ENCODE results near the gene ZFPM1.

DNA sequence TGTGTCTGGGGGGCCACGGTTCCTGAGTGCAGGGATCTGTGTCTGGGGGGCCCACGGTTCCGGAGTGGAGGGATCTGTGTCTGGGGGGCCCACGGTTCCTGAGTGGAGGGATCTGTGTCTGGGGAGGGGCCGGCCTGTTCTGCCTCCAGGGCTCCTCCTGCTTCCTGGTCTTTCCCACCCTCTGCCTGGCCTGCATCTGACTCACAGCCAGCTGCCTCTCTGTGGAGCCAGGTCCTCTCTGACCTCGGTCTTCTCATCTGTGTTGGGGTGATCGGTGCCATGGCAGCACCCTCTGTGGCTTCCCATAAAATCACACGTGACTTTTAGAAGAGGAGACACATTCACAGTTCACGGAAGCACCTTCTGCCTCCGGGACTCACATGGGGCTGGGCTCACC lies 50.3 kb downstream of the ZFPM1 start:
- TF ChIP-seq, protein P1, sequence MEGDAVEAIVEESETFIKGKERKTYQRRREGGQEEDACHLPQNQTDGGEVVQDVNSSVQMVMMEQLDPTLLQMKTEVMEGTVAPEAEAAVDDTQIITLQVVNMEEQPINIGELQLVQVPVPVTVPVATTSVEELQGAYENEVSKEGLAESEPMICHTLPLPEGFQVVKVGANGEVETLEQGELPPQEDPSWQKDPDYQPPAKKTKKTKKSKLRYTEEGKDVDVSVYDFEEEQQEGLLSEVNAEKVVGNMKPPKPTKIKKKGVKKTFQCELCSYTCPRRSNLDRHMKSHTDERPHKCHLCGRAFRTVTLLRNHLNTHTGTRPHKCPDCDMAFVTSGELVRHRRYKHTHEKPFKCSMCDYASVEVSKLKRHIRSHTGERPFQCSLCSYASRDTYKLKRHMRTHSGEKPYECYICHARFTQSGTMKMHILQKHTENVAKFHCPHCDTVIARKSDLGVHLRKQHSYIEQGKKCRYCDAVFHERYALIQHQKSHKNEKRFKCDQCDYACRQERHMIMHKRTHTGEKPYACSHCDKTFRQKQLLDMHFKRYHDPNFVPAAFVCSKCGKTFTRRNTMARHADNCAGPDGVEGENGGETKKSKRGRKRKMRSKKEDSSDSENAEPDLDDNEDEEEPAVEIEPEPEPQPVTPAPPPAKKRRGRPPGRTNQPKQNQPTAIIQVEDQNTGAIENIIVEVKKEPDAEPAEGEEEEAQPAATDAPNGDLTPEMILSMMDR (conservative IDR thresholded peaks at IDR 0.05 in 1 of 2, IDR thresholded peaks at IDR 0.05 in 1 of 2; ENCODE audit: extremely low read depth in 1 of 2, insufficient read depth in 1 of 2, low read depth in 1 of 2, low read length in 2 of 2), result no peak
- TF ChIP-seq EZH2 (IDR thresholded peaks at IDR 0.05; ENCODE audit: borderline replicate concordance, low read length), result no peak
